SK-N-DZ (cell line): ENCODE data around the gene ZNF610. TPM values are rescaled to one million over a fixed set of nuclear protein-coding genes. Genes with fewer than 3 reads are reported as not detected.
"Not testable (repeated sequence)": the region's sequence is repeated elsewhere in the genome, so short reads cannot be mapped to it uniquely, and the experiment has no call there.

Experiments used
- DNase-seq: peaks from one replicate; pipeline ENCODE4 v3.0.0-alpha.2; 2015; ENCODE audit warnings: low spot score
- polyA plus RNA-seq, 2 experiments: library from polyadenylated mRNA; depleted of rRNA; stranded (reverse); fragments of >200 nt; gene quantifications; 2 replicates each; pipeline ENCODE4 v1.2.3, GENCODE V29; 2014

Gene ZNF610
- polyA plus RNA-seq (2014; cell fraction: cytosol; rRNA removed) = 4.0 and 5.4 TPM in 2 replicates
- polyA plus RNA-seq (2014; cell fraction: nucleus; rRNA removed) = 4.7 and 5.1 TPM in 2 replicates

DNA sequence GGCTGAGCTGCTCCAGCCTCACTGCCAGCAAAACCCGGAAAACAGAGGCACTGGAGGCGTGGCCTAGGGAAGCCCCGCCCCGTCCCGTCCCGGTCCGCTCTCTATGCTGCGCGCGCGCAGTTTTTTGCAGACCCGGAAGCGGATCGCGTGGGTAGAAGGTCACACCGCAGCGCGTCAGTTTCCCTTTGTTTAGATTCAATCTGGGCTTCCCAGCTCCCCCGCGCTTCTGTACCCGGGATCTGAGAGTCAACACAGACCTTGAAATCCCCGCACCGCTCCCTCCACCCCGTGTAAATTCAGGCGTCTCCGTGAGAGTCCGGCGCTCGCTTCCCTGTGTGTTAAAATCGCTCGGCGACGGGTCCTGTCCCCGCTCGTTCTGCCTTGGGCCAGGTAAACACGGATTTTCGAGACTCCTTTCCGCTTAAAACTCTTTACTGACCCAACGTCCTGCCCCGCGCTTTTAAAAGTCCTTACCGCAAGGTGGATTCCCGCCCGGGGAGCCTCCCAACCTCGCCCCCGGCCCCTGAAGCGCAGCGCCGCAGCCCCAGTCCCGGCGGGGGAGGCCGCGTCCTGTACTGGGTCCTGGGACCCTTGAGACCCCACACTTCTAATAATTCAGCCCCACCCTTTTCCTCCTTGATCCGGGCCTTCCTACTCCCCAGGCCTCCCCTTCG is at the start of gene ZNF610:
Gene ZNF610 (plus strand): TSS at position 127 of the 674 bp plus-strand sequence. CDS start 12,930 bp downstream, outside the sequence.
- peak; percentile 78 for DNase-seq

DNA sequence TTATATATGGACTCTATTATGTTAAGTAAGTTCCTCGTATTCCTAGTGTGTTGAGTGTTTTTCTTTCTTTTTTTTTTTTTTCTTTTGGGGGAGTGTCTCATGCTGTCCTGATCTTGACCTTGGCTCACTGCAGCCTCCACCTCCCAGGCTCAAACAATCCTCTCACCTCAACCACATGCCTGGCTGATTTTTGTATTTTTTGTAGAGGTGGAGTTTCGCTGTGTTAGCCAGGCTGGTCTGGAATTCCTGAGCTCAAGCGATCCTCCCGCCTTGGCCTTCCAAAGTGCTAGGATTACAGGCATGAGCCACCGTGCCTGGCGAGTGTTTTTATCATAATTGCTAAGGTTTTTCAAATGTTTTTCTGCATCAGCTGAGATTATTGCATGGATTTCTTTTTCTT is 49.8 kb upstream of the ZNF610 start:
- DNase-seq = no peak

DNA sequence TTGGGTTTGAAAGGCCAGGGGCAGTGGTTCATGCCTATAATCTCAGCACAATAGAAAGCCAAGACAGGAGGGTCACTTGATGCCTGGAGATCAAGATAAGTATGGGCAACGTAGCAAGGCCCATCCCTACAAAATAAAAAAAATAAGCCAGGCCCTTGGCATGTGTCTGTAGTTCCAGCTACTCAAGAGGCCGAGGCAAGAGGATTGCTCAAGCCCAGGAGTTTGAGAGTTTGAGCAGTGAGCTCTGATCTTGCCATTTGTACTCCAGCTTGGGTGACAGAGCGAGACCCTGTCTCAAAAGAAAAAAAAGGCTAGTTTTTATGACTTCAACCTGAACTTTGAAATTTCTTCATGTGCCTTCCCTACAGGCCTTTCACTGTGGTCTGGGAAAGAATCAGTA is 44.3 kb upstream of the ZNF610 start:
- DNase-seq = no peak

DNA sequence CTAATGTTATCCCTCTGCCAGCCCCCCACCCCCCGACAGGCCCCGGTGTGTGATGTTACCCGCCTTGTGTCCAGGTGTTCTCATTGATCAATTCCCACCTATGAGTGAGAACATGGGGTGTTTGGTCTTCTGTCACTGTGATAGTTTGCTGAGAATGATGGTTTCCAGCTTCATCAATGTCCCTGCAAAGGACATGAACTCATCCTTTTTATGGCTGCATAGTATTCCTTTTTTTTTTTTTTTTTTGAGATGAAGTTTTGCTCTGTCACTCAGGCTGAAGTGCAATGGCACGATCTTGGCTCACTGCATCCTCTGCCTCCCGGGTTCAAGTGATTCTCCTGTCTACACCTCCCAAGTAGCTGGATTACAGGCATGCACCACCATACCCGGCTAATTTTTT is 43.1 kb upstream of the ZNF610 start:
- DNase-seq = not testable (repeated sequence)

GRCh38 chr19:52296400-52296772 is 39.7 kb upstream of the ZNF610 start:
- no peak for DNase-seq

DNA sequence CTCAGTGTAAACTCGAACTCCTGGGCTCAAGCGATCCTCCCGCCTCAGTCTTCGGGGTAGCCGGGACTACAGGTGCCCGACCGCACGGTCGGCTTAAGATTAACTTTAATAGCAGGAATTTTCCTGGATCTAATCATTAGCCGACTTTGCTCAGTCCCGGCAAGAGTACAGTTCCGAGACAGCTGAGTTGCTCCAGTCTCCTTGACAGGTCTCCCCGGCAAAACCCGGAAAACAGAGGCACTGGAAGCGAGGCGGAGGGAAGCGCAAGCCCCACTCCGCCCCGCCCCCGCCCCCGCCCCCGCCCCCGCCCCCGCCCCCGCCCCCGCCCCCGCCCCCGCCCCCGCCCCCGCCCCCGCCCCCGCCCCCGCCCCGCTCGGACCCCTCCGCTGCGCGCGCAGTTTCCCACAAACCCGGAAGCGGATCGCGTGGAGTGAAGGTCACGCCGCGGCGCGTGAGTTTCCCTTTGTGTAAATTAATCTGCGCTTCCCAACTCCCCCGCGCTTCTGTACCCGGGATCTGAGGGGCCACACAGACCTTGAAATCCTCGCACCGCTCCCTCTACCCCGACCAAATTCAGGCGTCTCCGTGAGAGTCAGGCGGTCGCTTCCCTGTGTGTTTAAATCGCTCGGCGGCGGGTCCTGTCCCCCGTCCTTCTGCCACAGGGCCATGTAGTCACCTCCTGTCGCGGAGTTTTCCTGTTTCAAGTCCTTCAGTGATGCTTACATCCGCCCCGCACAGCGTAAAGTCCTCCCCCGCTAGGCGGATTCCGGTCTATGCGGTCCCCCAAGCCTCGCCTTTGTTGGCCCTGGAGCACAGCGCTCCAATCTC is 39.1 kb upstream of the ZNF610 start, which contains the start of gene ZNF480:
Gene ZNF480 (plus strand): TSS at position 397 of the 828 bp plus-strand sequence. CDS start 3,244 bp downstream, outside the sequence.
- DNase-seq = peak; percentile 53

DNA sequence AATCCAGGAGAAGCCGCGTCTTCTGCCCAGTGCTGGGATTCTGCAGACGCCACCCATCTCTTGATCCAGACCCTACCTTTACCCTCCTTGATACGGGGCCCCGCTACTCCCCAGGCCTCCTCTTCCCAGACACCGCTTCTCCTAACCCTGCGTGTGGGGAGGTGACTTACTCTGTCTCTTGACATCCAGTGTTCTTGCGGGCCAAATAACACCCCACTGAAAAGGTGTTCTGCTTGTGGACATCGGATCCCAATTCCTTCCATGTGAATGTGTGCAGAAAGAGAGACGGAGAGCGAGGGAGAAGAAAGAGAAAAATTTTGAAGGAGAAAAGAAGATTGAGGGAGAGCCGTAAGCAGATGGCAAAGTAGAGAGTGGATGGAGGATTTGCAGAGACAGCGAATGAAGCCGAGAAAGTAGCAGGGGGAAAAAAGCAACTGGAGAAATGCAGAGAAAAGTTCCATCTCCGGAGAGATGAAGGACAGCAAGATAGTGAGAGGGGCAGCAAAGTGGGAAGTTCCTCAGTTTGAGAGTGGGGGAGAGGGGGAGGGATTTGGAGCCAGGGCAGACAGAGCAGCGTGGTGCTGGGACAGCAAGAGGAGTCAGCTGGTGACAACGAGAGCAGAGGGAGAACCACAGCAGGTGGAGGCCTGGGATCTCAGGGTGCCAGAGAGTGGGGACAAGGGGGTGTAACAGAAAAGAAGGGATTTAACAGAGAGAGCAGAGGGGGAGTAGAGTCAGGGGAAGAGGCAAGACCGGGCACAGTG is 38.3 kb upstream of the ZNF610 start:
- peak; percentile 1 for DNase-seq

DNA sequence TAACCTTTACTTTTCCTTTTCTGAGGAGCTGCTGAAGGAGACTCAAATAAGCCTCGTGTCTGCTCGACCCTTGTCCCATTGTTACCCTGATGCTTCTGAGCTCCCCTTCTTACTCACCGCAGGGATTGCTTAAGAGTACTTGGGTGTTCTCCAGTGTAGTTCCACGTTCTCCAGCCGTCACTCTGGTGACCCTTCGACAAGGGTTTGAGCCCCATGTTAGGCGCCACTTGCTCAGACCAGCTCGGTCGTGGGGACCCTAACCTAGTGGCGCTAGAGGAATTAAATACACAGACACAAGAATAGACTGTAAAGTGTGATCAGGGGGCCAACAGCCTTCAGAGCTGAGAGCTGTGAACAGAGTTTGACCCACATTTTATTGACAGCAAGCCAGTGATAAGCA is 28.8 kb upstream of the ZNF610 start:
- peak; percentile 1 for DNase-seq

GRCh38 chr19:52322429-52322828 is 13.6 kb upstream of the ZNF610 start:
- no peak for DNase-seq

DNA sequence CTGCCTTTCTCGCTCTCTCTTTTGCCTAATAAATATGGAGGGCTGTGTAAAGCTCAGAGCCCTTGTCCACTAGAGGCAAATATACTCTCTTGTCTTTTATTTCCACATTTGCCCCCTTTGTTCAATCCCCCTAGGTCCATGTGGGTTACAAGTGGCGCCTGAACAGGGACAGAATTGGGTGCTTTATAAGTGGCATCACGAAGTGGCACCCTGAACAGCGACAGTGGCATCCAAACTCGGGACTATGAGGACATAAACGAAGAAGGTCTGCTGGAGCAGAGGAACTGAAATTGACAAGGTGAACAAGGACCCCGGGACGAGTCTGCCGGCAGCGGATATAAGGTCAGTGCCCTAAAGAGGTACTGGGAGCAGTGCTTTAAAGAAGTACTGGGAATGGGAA is 4.3 kb upstream of the ZNF610 start:
- DNase-seq = no peak

- DNase-seq = no peak
Observed at GRCh38 chr19:52335768-52336116, 301 bp upstream of the ZNF610 start.

DNA sequence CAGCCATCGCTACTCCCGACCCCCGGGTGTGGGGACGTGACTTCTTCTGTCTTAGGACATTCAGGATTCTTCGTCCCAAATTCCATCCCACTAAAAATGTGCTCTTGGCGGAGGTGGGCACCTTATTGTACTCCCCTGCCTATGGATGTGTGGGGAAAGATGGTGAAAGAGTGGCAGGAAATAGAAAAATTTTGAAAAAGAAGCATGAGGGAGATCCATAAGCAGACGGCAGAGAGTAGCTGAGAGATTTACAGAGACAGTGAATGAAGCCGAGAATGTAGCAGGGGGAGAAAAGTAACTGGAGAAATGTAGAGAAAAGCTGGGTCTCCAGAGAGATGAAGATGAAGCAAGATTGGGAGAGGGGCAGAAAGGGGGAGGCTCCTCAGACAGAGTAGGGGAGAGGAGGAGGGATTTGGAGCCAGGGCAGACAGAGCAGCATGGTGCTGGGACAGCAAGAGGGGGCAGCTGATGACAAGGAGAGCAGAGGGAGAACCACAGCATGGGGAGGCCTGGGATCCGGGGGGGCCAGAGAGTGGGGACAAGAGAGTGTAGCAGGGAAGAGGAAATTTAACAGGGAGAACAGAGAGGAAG is 843 bp downstream of the ZNF610 start:
- peak; percentile 7 for DNase-seq

DNA sequence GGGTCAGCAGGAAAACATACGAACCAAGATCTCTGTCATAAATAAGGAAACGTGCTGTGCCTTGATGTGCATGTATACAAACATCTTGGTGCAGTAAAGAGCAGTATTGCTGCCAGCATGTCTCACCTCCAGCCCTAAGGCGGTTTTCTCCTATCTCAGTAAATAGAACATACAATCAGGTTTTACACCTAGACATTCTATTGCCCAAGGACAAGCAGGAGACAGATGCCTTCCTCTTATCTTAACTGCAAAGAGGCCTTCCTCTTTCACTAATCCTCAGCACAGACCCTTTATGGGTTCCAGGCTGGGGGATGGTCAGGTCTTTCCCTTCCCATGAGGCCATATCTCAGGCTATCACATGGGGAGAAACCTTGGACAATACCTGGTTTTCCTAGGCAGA is 3.0 kb downstream of the ZNF610 start:
- DNase-seq = not testable (repeated sequence)

- DNase-seq = peak; percentile 58
Observed at GRCh38 chr19:52343548-52343947, 7.5 kb downstream of the ZNF610 start.

DNA sequence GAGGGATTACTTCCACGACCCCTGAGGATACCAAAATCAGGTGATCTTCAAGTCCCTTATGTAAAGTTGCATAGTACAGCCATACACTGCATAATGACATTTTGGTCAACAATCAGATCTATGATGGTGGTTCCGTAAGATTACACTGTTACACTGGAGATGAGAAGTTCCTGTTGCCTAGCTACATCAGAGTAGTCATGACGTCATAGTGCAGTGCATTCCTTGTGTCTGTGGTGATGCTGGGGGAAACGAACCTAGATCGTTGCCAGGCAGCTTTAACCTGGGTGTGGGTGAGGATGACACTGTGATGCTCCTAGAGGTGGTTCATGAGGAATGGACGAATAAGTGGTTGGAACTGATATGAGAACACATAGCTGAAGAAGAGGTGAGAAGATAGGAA is 9.1 kb downstream of the ZNF610 start:
- no peak for DNase-seq

DNA sequence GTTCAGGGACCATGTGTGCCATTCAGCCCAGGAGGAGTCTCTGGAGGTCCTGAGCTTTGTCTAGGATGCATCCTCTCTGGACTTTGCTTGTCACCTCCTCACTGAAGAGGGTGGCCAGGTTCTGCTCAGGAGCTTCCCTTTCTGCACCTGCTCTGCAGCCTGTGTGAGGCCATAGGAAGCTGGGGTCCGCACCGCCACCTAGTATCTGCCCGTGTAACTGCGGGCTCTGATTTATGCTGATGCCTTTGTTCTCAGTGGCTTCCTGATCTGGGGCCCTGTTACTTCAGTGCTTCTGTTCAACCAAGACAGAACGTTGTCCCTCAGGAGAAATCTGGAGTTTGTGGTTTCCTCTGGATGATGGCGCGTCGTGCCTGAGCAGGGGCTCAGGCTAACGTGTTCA is 15.5 kb downstream of the ZNF610 start:
- DNase-seq = no peak

- no peak for DNase-seq
Observed at GRCh38 chr19:52366414-52366824, 30.4 kb downstream of the ZNF610 start.

- peak; percentile 90 for DNase-seq
Observed at GRCh38 chr19:52369559-52370340, 33.7 kb downstream of the ZNF610 start, which contains the start of gene ZNF880. Gene ZNF880 (plus strand): TSS chr19:52369923. CDS start chr19:52369966, 43 bp downstream.

GRCh38 chr19:52370341-52370710 is 34.3 kb downstream of the ZNF610 start:
- DNase-seq = no peak

- no peak for DNase-seq
Observed at GRCh38 chr19:52391135-52391534, 55.1 kb downstream of the ZNF610 start.
